ENCODE data around the gene ALPL.

ALPL gene

GRCh38 chr1:21511579-21512522, 2.6 kb downstream of the ALPL start:
- Histone ChIP-seq H3K4me2 (ENCODE audit: low read length) (no peak overlapping the region), H3K4me3 (ENCODE audit: low read length) (no peak overlapping the region), H4K20me1 (ENCODE audit: insufficient read depth, low read length) (no peaks in the 10 kb centered on the region), H3K27me3 (ENCODE audit: low read depth, low read length) (no peaks in the 10 kb centered on the region), H3K36me3 (replicated peaks; ENCODE audit: low read depth, low read length) (no peaks in the 10 kb centered on the region), H2AFZ (ENCODE audit: low read depth, low read length) (no peak overlapping the region), H3K79me2 (ENCODE audit: low read length) (no peaks in the 10 kb centered on the region), H3K9ac (ENCODE audit: low read length) (no peak overlapping the region), H3K27ac (ENCODE audit: low read length) (no peak overlapping the region), H3K4me1 (ENCODE audit: low read length) (peaks cover 44% of the 10 kb centered on the region), H3K9me3 (ENCODE audit: insufficient read depth, low read length) (no peaks in the 10 kb centered on the region)
- TF ChIP-seq, protein P1, sequence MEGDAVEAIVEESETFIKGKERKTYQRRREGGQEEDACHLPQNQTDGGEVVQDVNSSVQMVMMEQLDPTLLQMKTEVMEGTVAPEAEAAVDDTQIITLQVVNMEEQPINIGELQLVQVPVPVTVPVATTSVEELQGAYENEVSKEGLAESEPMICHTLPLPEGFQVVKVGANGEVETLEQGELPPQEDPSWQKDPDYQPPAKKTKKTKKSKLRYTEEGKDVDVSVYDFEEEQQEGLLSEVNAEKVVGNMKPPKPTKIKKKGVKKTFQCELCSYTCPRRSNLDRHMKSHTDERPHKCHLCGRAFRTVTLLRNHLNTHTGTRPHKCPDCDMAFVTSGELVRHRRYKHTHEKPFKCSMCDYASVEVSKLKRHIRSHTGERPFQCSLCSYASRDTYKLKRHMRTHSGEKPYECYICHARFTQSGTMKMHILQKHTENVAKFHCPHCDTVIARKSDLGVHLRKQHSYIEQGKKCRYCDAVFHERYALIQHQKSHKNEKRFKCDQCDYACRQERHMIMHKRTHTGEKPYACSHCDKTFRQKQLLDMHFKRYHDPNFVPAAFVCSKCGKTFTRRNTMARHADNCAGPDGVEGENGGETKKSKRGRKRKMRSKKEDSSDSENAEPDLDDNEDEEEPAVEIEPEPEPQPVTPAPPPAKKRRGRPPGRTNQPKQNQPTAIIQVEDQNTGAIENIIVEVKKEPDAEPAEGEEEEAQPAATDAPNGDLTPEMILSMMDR (IDR thresholded peaks at IDR 0.05; ENCODE audit: low read depth, low read length), result no peak
- no peak for TF ChIP-seq EZH2phosphoT487 (IDR thresholded peaks at IDR 0.05; ENCODE audit: low read depth)

DNA sequence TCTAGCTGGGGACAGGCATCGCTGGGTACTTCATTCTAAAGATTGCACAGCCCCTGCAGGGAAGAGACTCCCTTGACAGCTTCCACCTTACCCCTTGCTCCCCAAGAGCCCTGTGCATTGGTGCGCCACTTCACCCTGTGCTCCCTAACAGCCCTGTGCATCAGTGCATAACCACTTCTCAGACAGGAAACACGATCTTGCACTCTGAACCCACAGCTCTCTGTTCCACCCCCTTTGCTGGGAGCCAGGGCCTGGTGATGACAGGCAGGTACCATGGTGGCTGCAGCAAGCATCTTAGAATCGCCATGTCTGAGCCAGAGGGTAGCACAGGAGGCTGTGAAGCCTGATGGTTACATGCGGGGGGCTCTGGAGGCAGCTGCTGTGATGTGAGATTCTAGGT, 5.0 kb downstream of the ALPL start:
- Histone ChIP-seq H3K4me3 (ENCODE audit: low read length) (peak overlapping the region; percentile 23; the same call in 1 of the 2 replicates), H3K27me3 (ENCODE audit: low read depth, low read length) (no peaks in the 10 kb centered on the region), H3K9me3 (ENCODE audit: insufficient read depth, low read length) (no peaks in the 10 kb centered on the region), H3K36me3 (replicated peaks; ENCODE audit: low read depth, low read length) (no peaks in the 10 kb centered on the region), H3K9ac (ENCODE audit: low read length) (no peak overlapping the region), H4K20me1 (ENCODE audit: insufficient read depth, low read length) (no peaks in the 10 kb centered on the region), H3K4me2 (ENCODE audit: low read length) (peak overlapping the region; percentile 60), H3K79me2 (ENCODE audit: low read length) (no peaks in the 10 kb centered on the region), H2AFZ (ENCODE audit: low read depth, low read length) (no peak overlapping the region), H3K4me1 (ENCODE audit: low read length) (peaks cover 62% of the 10 kb centered on the region), H3K27ac (ENCODE audit: low read length) (no peak overlapping the region)
- TF ChIP-seq, protein P1 (IDR thresholded peaks at IDR 0.05; ENCODE audit: low read depth, low read length), result no peak
- TF ChIP-seq EZH2phosphoT487 (IDR thresholded peaks at IDR 0.05; ENCODE audit: low read depth), result no peak

GRCh38 chr1:21517161-21517589, 8.0 kb downstream of the ALPL start:
- Histone ChIP-seq H3K79me2 (ENCODE audit: low read length) (no peaks in the 10 kb centered on the region), H3K4me1 (ENCODE audit: low read length) (peaks cover 89% of the 10 kb centered on the region), H3K4me2 (ENCODE audit: low read length) (peak overlapping the region; percentile 69), H3K4me3 (ENCODE audit: low read length) (no peak overlapping the region), H3K27me3 (ENCODE audit: low read depth, low read length) (no peaks in the 10 kb centered on the region), H2AFZ (ENCODE audit: low read depth, low read length) (no peak overlapping the region), H3K36me3 (replicated peaks; ENCODE audit: low read depth, low read length) (no peaks in the 10 kb centered on the region), H3K9ac (ENCODE audit: low read length) (peak overlapping the region; percentile 70; the same call in 1 of the 2 replicates), H3K9me3 (ENCODE audit: insufficient read depth, low read length) (peaks cover 3% of the 10 kb centered on the region; the same call in 1 of the 2 replicates), H3K27ac (ENCODE audit: low read length) (peak overlapping the region; percentile 95), H4K20me1 (ENCODE audit: insufficient read depth, low read length) (no peaks in the 10 kb centered on the region)
- TF ChIP-seq, protein P1 (IDR thresholded peaks at IDR 0.05; ENCODE audit: low read depth, low read length), result no peak
- no peak for TF ChIP-seq EZH2phosphoT487 (IDR thresholded peaks at IDR 0.05; ENCODE audit: low read depth)

Data from OCI-LY3 (cell line).